GM12874 (cell line): ENCODE measurements around the gene ERFE.

Source experiments
- CTCF ChIP-seq: IDR thresholded peaks from 2 replicates; pipeline ENCODE4 v1.5.1; 2011; ENCODE audit warnings: low read depth, mild to moderate bottlenecking, control low read depth, low read length, moderate library complexity; ENCODE audit not compliant: insufficient read depth

ERFE gene

GRCh38 chr2:238157506-238158017 is 1.2 kb upstream of the ERFE start:
- TF ChIP-seq CTCF, result no peak

GRCh38 chr2:238158018-238158508 is 707 bp upstream of the ERFE start:
- TF ChIP-seq CTCF, result no peak

GRCh38 chr2:238159071-238159539 is 335 bp downstream of the ERFE start:
- TF ChIP-seq CTCF, result no peak

GRCh38 chr2:238159661-238160205 is 963 bp downstream of the ERFE start:
- no peak for TF ChIP-seq CTCF

DNA sequence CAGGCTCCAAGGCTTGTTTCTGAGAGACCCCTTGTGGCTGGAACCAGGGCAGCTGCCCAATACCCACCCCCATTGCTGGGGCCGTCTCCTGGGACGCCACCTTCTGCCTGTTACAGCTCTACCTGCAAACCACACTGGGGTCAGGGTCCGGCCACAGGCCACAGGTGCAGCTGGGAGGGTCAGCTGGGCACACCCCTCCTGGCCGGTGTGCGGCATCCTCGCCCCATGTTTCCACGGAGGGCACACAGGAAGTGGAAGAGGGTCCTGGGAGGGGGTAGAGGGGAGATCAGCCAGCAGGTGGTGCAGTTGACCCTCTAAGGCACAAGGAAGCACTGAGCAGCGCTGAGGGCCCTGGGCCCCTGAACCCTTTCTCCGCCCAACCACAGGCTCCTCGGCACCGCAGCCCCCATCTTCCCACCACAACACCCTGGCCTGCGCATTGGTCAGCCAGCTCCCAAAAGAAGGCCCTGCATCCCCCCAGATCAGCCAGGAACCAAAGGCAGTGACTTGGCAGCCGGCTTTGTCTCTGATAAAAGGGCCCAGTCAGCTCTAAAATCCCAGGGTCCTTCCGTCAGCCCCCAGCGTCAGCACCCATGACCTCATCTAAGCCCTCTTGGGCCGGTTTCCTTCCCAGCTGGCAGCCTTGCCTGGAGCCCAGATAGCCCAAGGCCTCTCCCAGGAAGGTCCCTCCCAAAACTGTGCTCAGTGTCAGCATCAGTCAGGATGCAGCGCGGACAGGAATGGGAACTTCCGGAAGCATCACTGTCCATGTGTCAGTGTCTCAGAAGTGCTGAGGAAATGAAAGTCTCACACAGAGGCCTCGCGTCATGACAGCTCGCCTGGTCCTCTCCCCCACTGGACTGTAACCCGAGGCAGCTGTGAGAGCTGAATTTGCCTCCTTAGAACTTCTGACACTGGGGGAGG is 1.7 kb downstream of the ERFE start:
- TF ChIP-seq CTCF, result peak; percentile 46; the same call in 1 of the 2 replicates

- TF ChIP-seq CTCF, result no peak
These were observed 2.7 kb downstream of the ERFE start for GRCh38 chr2:238161291-238162051.
